ENCODE data around the gene EML1. TPM values are rescaled to one million over a fixed set of nuclear protein-coding genes. Genes with fewer than 3 reads are reported as not detected.

The EML1 gene
- polyA plus RNA-seq, 1 experiment, result 14.2 TPM

GRCh38 chr14:99800781-99801180 is 7.6 kb downstream of the EML1 start:
- ChIA-PET CTCF (interaction anchor here (0.8 to 1.7 kb wide), 3 partner anchors 10 to 99 kb away, joined by 3 to 4 read pairs (median 3); no protein-coding TSS in a partner anchor), POLR2A (no interaction called here)
- TF ChIP-seq CTCF (IDR thresholded peaks at IDR 0.05; ENCODE audit: insufficient read depth, low read depth, low read length), result no peak
- Histone ChIP-seq H3K27me3 (ENCODE audit: control insufficient read depth, insufficient read depth, low read length) (0 out of 2 replicates have a peak, but pooled peaks cover 2% of the 10 kb centered on the region), H3K36me3 (ENCODE audit: control insufficient read depth, insufficient read depth, low read length) (no peaks in the 10 kb centered on the region; the same call in 1 of the 2 replicates), H3K4me3 (ENCODE audit: low read depth, low read length) (no peak overlapping the region)
- DNase-seq (ENCODE audit: low read depth), result no peak

DNA sequence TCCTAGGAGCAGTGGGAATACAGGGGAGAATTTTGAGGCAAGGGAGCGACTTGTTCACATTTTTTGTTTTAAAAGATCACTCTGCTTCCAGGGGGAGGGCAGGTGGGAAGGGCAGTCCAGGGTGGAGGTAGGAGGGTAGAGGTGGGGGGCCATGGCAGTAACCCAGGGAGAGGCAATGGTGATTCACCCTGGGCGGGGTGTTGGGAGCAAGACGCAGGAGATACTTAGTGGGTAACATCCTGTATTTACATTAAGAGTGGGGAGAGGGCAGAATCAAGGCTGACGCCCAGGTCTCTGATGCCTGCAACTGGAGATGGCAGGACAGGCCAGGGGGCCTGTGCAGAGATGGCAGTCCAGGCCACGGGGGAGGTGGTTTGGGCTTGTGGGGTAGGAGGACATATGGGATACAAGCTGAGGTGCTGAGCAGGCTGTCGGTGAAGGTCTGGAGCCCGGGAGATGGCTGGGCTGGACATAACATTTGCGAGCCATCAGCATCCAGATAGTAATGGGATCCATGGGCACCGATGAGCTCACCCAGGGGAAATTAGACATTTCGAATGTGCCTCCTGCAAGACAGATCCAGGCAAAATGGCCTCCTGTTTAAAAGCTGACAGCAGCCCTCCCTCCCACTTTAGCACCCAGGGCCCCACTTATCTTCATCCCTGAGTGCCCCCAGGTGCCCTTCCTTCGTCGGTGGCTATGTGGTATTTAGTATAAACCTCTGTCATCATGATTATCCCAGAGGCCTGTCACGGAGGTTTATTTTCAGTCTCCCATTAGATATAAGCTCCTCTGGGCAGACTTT is 9.3 kb downstream of the EML1 start:
- no peak for TF ChIP-seq CTCF (IDR thresholded peaks at IDR 0.05; ENCODE audit: insufficient read depth, low read depth, low read length)
- Histone ChIP-seq H3K36me3 (ENCODE audit: control insufficient read depth, insufficient read depth, low read length) (no peaks in the 10 kb centered on the region; the same call in 1 of the 2 replicates), H3K4me3 (ENCODE audit: low read depth, low read length) (no peak overlapping the region), H3K27me3 (ENCODE audit: control insufficient read depth, insufficient read depth, low read length) (0 out of 2 replicates have a peak, but pooled peaks cover 4% of the 10 kb centered on the region)
- ChIA-PET POLR2A (no interaction called here), CTCF (no interaction called here)
- DNase-seq (ENCODE audit: low read depth), result no peak

DNA sequence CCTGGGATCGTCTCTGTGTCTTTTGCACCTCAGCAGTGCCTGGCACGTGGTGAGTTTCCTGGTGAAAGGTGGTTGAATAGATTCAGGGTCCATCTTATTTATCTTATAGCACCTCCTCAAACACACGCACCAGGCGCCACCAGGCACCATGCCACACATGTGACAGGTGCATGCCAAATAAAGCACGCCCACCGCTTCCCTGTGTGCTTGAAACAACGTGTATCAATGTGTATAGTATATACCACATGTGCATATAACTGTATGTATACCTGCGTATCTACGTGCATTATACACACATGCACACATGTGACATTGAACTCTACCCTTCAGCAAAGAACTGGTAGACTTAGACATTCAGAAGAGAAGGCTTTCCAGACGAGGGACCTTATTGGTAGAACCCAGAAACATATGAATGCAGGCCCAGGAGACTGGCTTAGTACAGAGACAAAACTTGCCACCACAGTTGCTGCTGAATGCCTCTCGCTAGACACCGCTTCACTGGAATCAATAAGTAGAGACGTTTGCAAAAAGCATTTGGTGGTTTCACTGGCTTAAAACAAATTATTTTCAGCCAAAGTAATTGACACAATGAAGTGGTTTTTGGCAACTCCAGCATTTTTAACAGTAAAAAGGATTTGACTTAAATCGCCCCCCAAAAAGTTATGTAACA is 10.0 kb downstream of the EML1 start:
- CTCF ChIA-PET, result interaction anchor here (0.6 kb wide), 1 partner anchor 450 kb away, joined by 4 read pairs; no protein-coding TSS in a partner anchor
- POLR2A ChIA-PET, result no interaction called here
- Histone ChIP-seq H3K36me3 (ENCODE audit: control insufficient read depth, insufficient read depth, low read length) (no peaks in the 10 kb centered on the region; the same call in 1 of the 2 replicates), H3K27me3 (ENCODE audit: control insufficient read depth, insufficient read depth, low read length) (0 out of 2 replicates have a peak, but pooled peaks cover 4% of the 10 kb centered on the region), H3K4me3 (ENCODE audit: low read depth, low read length) (no peak overlapping the region)
- no peak for DNase-seq (ENCODE audit: low read depth)
- TF ChIP-seq CTCF (IDR thresholded peaks at IDR 0.05; ENCODE audit: insufficient read depth, low read depth, low read length), result no peak

- TF ChIP-seq CTCF (IDR thresholded peaks at IDR 0.05; ENCODE audit: insufficient read depth, low read depth, low read length), result no peak
- CTCF ChIA-PET, result interaction anchor here (0.6 kb wide), 1 partner anchor 450 kb away, joined by 4 read pairs; no protein-coding TSS in a partner anchor
These were observed 10.6 kb downstream of the EML1 start for GRCh38 chr14:99803803-99804202.

More at GRCh38 chr14:99803803-99804202, 10.6 kb downstream of the EML1 start:
- no peak for DNase-seq (ENCODE audit: low read depth)
- Histone ChIP-seq H3K36me3 (ENCODE audit: control insufficient read depth, insufficient read depth, low read length) (no peaks in the 10 kb centered on the region; the same call in 1 of the 2 replicates), H3K4me3 (ENCODE audit: low read depth, low read length) (no peak overlapping the region), H3K27me3 (ENCODE audit: control insufficient read depth, insufficient read depth, low read length) (0 out of 2 replicates have a peak, but pooled peaks cover 4% of the 10 kb centered on the region)
- POLR2A ChIA-PET, result no interaction called here
